ENCODE measurements around the gene ARHGAP18.

Gene ARHGAP18

DNA sequence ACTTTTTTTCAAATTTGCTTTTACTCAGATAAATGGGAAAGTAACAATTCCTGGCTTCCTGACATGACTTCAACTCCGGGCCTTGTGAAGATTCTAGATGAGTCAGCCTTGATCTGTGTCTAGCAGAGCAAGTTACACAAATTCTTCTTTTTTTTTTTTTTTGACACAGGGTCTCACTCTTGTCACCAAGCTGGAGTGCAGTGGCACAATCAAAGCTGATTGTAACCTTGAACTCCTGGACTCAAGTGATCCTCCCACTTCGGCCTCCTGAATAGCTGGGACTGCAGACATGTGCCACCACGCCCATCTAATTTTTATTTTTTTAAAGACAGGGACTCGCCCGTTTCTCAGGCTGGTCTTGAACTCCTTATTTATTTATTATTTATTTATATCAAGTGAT, 7.3 kb upstream of the ARHGAP18 start:
- no peak for DNase-seq

DNA sequence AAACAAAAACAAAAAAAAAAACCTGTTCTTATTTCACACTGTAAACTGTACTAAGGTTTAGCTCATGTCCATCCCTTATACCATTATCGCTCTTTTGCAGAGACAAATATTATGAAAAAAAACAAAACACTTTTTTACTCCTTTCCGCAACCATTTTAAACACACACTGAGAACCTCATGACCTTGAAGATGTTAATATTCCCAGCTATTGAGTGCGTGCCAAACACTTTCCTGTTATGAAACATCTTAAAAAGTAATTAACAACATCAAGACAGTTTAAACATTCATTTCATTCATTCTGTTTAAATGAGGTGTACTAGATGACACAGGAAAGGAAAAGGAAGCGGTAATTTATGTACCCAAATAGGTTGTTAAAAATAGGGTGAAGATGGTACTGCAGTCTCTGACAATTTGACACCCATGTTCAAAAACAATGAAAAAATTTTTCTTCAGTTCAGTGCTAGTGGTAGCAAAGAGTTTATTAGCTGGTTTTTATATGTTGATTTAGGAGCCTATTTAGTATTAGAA, 3.9 kb upstream of the ARHGAP18 start:
- DNase-seq: no peak

DNA sequence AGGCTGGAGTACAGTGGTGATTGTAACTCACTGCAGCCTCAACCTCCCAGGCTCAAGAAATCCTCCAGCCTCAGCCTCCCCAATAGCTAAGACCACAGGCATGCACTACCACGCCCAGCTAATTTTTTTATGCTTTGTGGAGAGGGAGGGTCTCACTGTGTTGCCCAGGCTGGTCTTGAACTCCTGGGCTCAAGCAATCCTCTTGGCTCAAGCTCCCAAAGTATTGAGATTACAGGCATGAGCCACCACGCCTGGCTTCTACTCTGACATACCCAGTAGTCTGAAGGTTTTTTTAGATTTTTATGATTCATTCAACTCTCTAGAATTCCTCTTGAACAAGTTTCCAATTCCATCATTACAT, 1.3 kb upstream of the ARHGAP18 start:
- no peak for DNase-seq

DNA sequence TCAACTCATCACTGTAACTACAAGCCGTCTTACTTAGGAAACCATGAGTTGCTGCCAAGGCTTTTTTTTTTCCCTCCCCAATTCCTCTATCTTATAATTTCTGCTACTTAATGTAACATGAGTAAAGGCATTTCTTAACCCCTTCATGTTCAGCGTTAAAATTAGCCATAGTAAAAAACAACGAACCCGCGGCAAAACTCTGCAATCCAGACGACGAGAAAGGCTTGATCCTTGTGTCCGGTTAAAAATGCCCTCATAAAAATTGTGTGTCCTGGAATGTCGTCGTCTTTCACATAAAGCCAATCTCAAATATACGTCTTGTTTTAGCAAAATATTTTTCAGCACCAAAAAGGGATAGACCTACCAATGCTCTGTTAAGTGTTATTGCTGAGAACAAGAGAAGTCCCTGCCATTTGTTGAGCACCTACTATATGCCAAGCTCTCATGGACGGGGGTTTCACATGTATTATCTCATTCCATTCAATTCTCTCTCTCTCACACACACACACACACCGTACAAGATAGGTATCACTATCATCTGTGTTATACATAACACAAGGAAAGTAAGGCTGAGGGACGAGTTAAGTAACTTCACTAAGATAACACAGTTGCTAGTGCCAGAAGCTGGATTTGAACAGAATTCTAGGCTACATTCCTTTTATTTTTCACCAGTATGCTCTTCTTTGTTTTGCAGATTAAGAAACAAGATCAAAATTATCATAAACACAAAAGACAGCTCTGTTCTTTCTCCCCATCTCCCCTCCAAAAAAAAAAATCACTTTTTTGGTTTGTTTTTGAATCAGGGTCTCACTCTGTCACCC, 683 bp upstream of the ARHGAP18 start:
- no peak for DNase-seq

DNA sequence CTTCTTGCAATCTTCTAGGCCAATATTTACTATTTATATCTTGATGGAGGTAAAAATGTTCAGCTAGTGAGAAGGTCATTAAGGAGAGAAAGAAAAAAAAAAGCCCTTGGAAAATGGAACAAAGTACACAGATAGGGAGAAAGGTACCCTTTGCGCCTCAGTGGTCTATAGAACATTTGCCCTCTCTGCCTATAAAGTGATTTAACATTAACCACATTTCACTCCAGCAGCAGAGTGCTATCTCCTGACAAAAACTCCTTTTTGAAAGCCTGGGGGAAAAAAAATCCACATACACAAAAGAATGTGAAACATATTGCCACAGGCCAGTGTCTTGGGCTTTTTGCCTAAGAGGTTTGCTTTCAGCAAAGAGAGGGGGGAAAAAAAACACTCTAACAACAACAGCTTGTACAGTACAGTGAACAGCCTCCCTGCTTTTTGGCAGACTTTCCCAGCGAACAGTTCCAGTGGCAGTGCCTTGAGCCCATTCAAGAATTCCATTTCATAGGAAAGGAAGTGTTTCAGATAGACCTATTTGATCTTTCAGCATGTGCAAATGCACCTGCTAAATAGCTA, 695 bp downstream of the ARHGAP18 start:
- no peak for DNase-seq

DNA sequence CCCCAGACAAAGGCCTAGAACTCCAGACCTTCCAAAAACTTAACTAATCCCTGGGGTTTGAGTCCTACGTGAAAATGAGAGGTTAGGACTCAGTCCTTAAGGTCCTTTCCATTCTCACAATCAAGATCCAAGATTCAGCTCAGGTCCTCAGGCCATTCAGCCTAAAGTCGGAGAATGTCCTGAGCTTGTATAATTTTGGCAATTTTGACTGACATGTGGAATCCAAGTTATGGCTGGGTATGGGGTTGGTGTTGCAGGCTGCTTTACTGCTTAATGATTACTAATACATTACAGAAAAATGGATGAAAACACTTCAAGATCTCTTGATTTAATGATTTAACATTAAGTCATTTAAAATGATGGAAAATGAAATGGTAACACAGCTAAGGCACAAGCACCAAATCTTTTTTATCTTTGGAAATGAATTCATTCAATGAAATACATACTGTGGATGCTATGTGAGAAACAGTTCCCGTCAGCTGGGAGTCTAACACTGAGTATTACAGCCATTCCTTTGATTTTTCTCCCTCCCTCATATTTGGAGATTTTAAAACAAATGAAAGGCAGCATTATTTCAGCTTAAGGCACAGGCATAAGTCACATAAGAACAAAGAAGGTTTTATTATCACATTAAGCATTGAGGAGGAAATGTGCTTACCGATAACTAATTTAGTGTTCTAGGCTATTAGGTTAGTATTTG, 1.3 kb downstream of the ARHGAP18 start:
- DNase-seq: no peak

DNA sequence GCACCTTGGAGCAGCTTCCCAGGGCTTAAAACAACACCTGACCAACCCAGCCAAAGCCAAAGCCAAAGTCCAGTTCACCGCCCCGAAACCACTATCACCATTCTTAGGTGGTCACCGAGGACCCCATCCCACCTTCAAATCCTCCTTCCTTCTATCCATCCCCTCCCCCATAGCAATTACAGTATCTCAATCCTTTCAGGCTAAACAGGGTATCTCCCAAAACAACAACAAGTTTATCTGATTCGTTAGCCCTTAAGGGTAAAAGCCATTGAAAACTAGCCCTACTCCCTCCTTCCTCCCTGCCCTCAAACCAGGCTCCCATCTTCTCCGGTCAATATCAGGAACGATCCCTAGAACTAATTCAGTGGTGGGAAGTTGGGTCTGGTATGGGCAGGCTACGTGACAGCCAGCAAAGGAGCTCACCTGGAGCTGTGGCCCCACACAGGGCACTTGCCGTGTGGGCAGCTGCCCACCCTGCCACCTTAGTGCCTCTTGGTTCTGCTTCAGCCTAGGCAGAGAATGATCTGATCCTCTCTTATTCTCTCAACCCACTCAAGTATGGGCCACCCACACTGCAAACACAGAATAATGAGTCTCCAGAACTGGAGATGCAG, 2.0 kb downstream of the ARHGAP18 start:
- no peak for DNase-seq

DNA sequence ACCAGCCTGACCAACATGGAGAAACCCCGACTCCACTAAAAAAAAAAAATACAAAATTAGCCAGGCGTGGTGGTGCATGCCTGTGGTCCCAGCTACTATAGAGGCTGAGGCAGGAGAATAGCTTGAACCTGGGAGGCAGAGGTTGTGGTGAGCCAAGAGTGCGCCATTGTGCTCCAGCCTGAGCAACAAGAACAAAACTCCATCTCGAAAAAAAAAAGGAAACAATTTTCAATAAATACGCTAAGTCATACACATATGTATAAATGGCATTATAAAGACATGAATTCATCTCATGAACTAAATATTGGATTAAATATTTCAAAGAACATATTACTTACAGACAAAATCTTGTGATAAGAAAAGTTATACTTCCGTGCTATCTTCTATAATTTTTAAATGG, 2.9 kb downstream of the ARHGAP18 start:
- DNase-seq: no peak

DNA sequence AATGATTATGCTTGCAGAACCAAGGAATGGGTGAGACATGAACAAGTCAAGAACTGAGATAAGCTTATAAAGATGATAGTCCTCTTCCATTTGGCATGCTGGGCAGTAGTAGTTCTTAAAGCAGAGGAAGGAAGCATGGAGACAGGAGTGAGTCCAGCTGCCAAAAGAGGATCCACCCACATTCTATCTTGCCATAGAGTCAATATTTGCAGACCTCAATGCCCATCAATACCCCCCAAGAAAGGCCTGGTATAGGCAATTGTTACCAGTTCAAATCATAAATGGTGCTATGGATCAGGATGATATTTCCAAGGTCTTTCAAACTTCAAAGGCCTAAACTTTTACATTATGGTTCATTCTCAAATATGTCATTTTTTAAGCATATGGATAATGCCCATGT, 4.8 kb downstream of the ARHGAP18 start:
- DNase-seq: no peak

DNA sequence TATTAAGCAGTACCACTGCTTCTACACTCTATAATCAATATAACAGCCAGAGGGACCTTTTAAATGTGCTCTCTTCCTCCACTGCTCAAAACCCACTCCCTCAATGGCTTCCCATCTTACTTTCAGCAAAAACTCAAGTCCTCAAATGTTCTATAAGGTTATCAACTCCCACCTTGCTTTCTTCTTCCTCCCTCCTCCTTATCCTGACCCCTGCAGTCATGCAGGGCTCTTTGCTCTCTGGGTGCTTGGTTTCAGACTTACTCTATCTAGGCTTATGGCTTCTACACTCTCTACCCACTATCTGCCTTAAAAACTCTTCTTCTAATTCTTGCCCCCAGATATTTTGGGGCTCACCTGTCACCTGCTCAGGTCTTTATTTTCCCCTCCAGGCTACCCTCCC, 5.3 kb downstream of the ARHGAP18 start:
- DNase-seq: no peak

DNA sequence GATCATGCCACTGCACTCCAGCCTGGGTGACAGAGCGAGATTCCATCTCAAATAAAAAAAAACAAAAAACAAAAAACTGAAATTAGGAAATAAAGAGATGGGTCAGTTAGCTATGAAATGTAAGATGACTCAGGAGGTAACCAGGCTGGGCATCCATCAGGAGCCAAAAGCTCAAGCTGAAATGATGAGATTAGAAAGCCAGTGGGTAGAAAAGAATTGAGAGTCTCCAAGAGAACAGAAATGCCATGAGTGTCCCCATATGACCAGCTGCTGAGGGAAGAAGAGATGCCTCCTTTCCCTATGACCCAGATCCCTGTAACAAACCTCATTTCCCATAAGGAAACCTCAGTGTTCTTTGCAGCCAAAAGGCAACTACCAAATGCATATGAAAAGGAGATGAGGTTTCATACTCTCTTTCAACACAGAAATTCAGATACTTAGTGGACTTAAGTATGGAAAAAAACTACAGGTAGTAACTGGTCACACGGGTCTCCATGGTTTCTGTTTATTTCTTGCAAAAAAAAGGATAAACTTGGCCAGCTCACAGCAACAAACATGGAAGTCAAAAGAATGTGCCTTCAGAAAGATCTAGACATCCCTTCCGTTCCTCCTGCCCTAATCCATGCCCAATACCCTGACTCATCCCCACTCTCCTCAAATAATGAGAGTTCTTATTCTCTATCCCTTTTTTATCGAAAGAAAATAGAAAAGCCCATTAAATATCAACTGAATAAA, 8.1 kb downstream of the ARHGAP18 start:
- DNase-seq: no peak

DNA sequence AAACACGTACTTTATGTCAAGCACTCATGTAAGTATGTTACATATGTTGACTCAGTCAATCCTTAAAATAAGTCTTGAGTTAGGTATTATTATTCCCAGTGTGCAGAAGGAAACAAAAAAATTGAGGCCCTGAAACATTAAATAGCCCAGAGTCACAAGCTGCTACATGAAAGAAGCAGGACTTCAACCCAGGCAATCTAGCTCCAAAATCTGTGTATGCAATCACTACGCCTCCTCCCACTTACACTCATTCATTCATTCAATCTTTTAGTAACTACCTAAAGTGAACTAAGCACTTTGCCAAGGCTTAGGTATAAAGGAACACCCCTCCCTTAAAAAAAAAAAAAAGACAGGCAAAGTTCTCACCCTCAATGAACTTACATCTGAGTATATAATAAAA, 9.3 kb downstream of the ARHGAP18 start:
- no peak for DNase-seq

DNA sequence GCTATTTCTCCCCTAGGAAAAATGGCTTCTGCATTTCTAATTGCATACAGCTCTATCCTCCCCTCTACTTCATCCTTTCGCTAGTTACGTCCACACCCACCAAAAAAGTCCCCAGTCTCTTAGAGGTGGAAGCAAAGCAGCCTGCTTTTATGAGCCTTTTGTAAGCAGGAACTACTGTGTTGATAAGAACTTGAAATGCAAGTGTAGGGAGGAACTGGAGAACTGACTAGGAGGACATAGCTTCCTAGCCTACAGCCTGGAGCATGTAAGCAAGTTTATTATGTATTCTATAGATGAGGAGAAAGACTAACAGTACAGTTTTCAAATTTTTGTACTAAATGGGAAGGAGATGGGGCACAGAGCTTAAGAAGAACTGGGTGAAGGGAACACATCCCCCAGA, 10.3 kb downstream of the ARHGAP18 start:
- DNase-seq: no peak

DNA sequence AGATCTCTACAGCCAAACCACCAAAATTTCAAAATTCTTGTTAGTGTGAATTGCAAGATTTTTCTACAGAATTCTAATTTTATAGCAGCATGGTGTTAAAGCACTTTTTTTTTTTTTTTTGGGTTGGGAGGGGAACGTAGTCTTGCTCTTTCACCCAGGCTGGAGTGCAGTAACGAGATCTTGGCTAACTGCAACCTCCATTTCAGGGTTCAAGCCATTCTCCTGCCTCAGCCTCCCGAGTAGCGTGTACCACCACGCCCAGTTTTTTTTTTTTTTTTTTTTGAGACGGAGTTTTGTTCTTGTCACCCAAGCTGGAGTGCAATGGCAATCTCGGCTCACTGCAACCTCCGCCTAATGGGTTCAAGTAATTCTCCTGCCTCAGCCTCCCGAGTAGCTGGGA, 11.5 kb downstream of the ARHGAP18 start:
- no peak for DNase-seq

DNA sequence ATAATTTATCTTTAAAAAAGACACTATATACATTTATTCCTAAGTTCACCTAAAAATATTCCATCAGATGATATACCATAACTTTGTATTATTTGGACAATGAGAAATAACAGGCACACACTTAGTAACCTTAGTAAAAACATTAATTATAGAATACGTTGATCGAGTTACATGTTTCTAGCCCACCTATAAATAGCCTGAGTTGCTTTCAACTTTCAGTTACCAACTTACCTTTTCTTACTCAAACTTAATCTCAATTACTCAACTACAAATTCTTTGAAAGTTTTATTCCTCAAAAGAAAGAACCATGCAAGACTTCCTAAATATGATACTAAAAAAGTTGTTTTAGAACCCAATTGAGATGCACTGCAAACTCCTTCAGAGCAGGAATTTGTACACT, 12.2 kb downstream of the ARHGAP18 start:
- DNase-seq: no peak

DNA sequence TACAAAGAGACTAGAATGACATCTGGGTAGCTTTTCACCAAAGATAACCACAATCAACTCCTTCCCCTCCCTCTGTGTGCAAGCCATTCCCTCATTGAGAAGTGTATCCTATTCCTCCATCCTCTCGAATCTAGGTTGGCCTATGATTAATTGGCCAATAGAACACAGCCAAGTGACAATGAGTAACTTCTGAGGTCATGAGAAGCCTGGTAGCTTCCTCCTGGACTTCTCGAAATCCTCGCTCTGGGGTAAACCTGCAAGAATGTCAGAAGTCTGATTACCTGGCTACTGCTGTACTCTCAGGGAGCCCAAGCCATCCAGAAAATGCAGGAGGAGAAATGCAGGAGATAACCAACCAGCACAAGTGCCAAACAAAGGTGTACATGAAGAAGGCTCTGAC, 13.1 kb downstream of the ARHGAP18 start:
- DNase-seq: no peak

DNA sequence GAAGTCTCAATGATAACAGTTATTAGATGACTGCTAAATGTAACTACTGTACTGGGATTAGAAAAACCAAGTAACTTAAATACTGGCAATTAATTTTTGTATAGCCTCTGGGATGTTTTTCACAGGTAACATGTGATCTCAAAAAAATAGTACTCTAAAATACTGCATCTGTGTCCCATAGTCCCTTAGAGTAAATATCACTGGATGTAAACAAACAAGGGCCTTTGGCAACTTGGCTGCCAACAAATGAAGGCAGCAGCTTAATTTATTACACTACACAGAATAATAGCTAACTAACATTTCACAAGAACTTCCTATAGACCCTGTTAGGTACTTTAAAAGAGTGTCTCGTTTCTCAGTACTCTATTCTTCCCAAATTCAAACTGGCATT, 14.0 kb downstream of the ARHGAP18 start:
- DNase-seq: no peak

DNA sequence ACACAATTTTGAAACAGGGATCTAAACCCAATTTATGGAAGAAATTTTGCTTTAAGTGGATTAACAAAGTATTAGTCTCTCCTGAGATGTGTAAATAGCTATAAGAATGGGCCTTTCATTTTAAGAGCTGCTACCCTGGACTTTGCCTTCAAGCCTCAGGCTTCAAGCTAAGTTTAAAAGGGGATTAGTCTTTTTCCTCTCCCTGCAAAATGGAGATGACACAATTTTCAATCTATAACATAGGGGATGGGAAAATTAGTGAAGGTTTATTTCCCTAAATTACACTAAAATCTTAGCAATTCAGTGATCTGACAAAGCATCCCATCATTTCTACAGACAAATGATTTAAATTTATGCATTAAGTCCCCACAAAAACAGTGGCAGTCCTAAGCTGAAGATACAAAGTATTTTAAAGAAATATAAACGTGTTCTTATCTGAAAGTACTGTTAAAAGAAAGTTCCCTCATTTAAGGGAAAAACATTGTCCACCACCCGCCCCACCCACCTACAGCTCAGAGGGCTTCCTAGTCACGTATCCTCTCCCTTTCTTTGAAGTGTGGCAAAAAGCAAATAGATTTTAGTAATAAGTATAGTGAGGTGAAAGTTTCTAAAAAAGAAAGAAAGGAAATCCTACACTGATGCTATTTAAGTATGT, 14.5 kb downstream of the ARHGAP18 start:
- DNase-seq: no peak

DNA sequence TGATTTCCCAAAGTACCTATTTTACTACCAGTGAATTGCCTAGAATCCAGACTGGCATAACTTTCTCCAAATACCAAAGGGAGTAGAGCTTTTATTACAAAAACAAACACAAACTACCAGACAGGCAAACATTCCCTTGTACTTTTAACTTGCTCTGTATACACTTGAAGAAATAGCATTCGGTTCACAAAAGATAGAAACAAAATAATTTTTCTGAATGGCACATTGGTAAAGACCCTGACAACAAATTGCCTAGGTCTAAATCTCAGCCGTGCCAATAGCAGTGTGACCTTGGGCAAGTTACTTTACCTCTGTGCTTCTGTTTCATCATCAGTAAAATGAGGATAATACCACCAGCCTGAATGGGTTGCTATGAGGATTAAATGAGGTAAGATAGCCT, 15.9 kb downstream of the ARHGAP18 start:
- no peak for DNase-seq

DNA sequence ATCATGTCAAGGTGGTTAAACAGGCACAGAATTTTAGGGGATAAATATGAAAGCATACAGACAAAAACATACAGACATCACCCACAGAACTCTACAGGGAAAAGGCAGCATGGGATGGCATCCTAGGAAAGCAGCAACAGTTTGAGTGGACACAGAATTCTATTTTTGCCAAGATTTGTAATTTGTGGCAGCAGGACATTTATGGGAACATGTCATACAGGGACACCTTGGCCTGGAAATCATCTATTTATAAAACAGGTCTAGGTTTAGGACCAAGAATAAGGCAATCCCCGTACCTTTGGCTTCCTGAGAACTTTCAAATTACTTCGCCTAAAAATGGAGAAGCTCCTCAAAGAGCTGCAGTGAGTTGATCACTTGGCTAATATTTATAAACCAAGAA, 17.5 kb downstream of the ARHGAP18 start:
- no peak for DNase-seq

DNA sequence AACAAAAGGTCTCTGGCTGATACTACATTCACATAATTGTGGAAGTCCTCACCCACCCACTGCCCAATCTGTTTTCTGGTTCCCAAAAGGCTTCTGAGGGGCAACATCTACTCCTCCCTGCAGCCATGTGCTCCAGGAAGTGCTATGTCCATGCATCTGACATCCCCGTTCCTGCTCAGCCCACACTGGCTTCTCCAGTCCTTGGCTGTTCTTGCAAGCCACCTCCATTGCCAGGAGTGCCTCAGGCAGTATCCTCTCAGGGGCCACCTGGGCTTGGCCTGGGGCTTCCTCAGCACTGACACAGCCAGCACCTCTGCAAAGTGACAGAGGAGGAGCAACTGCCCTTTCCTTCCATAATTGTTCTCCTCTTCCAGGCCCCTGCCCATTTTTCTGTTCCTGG, 18.3 kb downstream of the ARHGAP18 start:
- no peak for DNase-seq

DNA sequence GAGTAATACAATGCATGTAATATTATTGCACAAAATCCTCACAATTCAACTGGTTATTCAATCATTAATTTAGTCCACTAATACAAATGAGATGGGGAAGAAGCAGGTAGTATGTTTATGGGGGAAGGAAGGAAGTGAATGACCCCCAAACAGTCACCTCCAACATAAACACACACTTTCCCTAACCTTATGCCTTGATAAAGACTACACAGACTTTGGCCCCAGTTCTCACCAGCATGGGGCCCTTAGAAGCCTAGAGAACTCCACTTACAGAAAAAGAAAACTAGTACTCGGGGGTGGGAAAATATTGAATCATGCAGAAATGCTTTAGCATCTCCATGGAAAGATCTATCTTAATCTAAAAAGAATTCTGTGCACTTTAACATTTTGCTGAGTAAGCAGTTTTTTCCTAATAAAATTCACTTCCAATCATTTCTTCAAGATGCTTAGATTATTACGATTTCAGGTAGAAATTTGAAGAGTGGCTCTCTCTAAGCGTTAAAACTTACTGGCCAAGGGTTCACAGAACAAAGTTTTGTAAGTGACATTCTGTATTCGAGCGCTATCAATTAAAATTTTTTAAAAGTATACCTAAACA, 18.8 kb downstream of the ARHGAP18 start:
- DNase-seq: no peak

Data from stimulated activated CD4-positive, alpha-beta T cell treated with anti-CD3 and anti-CD28 coated beads, Interleukin-2, amount 100 ng/mL, for 48 hours (primary cell).